WTC11 (cell line): ENCODE data around the gene HMX1. TPM values are rescaled to one million over a fixed set of nuclear protein-coding genes. Genes with fewer than 3 reads are reported as not detected.

Experiments
- ATAC-seq: fragments of 200-7000 bp; cut with Tn5 transposase; 2 replicates; pipeline ENCODE4 v1.10.0; 2021; ENCODE audit warnings: mild to moderate bottlenecking, moderate library complexity
- CTCF ChIA-PET: fragments of 300-600 bp; sonication (Branson Sonifier 250); formaldehyde crosslinking; loops from one replicate; lab custom pipeline; 2021; ENCODE audit warnings: antibody characterized with exemption; lab: Charles Lee
- POLR2A ChIA-PET: fragments of 350-600 bp; sonication (Branson Sonifier 250); formaldehyde crosslinking; loops from one replicate; lab custom pipeline; 2021; ENCODE audit warnings: antibody characterized with exemption; lab: Charles Lee
- DNase-seq: peaks from one replicate; pipeline ENCODE4 v3.0.0; 2021; ENCODE audit warnings: low spot score
- H3K27ac Mint-ChIP-seq: 2 replicates; pipeline ENCODE4 v1.8.0; 2021; ENCODE audit warnings: mixed read lengths
- H3K27me3 Mint-ChIP-seq: 2 replicates; pipeline ENCODE4 v1.8.0; 2021; ENCODE audit warnings: low read depth, mild to moderate bottlenecking, moderate library complexity, mixed read lengths
- H3K36me3 Mint-ChIP-seq: 2 replicates; pipeline ENCODE4 v1.8.0; 2021; ENCODE audit warnings: mixed read lengths
- H3K4me1 Mint-ChIP-seq: 2 replicates; pipeline ENCODE4 v1.8.0; 2022; ENCODE audit warnings: mixed read lengths
- H3K4me3 Mint-ChIP-seq: 2 replicates; pipeline ENCODE4 v1.8.0; 2021; ENCODE audit warnings: mild to moderate bottlenecking, moderate library complexity, mixed read lengths
- H3K9me3 Mint-ChIP-seq: 2 replicates; pipeline ENCODE4 v1.8.0; 2021; ENCODE audit warnings: mixed read lengths
- ESRRA ChIP-seq: sonication (generic); formaldehyde crosslinking; IDR thresholded peaks from 2 replicates; pipeline ENCODE4 v1.8.1; 2022; ENCODE audit warnings: mild to moderate bottlenecking, missing genetic modification reagents, borderline replicate concordance
- GRHL2 ChIP-seq: fragments of 250-450 bp; sonication (Bioruptor Pico); IDR thresholded peaks from 2 replicates; pipeline ENCODE4 v1.8.0; 2022; ENCODE audit warnings: mild to moderate bottlenecking, moderate library complexity; ENCODE audit not compliant: insufficient replicate concordance, severe bottlenecking
- NFYB ChIP-seq: sonication (generic); formaldehyde crosslinking; conservative IDR thresholded peaks from 2 replicates; pipeline ENCODE4 v1.8.0; 2022; ENCODE audit warnings: low read depth, missing genetic modification reagents
- SOX15 ChIP-seq: fragments of 250-450 bp; sonication (Bioruptor Pico); IDR thresholded peaks from 2 replicates; pipeline ENCODE4 v1.9.0; 2021; ENCODE audit warnings: mild to moderate bottlenecking
- TCF7 ChIP-seq: sonication (generic); formaldehyde crosslinking; IDR thresholded peaks from 2 replicates; pipeline ENCODE4 v1.8.0; 2022; ENCODE audit warnings: mild to moderate bottlenecking, low read depth, missing genetic modification reagents, moderate library complexity
- TEAD4 ChIP-seq: sonication (generic); formaldehyde crosslinking; IDR thresholded peaks from 2 replicates; pipeline ENCODE4 v1.8.0; 2022; ENCODE audit warnings: mild to moderate bottlenecking, missing genetic modification reagents
- ZBTB21 ChIP-seq: sonication (generic); formaldehyde crosslinking; IDR thresholded peaks from 2 replicates; pipeline ENCODE4 v1.8.1; 2023; ENCODE audit warnings: mild to moderate bottlenecking, missing genetic modification reagents, borderline replicate concordance
- ZNF423 ChIP-seq: fragments of 250-450 bp; sonication (Bioruptor Pico); IDR thresholded peaks from 2 replicates; pipeline ENCODE4 v2.1.2; 2022; ENCODE audit warnings: mild to moderate bottlenecking, moderate library complexity
- total RNA-seq: library from RNA; stranded (reverse); gene quantifications from 3 replicates; pipeline ENCODE4 v1.2.3, GENCODE V29; 2021
- TF ChIP-seq, protein P1 (sequence below): sonication (generic); formaldehyde crosslinking; conservative IDR thresholded peaks from 2 replicates; pipeline ENCODE4 v1.8.1; 2022; ENCODE audit warnings: mild to moderate bottlenecking, missing genetic modification reagents
- TF ChIP-seq, protein P2 (sequence below): sonication (generic); formaldehyde crosslinking; IDR thresholded peaks from 2 replicates; pipeline ENCODE4 v1.8.0; 2022; ENCODE audit warnings: mild to moderate bottlenecking, missing genetic modification reagents
- TF ChIP-seq, protein P3 (sequence below): sonication (generic); formaldehyde crosslinking; IDR thresholded peaks from 2 replicates; pipeline ENCODE4 v1.8.1; 2023; ENCODE audit warnings: mild to moderate bottlenecking, missing genetic modification reagents, moderate library complexity
- TF ChIP-seq, protein P4 (sequence below): fragments of 250-450 bp; sonication (Bioruptor Pico); conservative IDR thresholded peaks from 2 replicates; pipeline ENCODE4 v1.9.0; 2021; ENCODE audit warnings: mild to moderate bottlenecking
- TF ChIP-seq, protein P5 (sequence below): fragments of 200-600 bp; IDR thresholded peaks from 2 replicates; pipeline ENCODE4 v1.8.0; 2022; ENCODE audit warnings: antibody characterized with exemption
- TF ChIP-seq, protein P6 (sequence below): sonication (generic); formaldehyde crosslinking; IDR thresholded peaks from 2 replicates; pipeline ENCODE4 v1.8.0; 2023; ENCODE audit warnings: missing genetic modification reagents
- TF ChIP-seq, protein P7 (sequence below): sonication (generic); formaldehyde crosslinking; IDR thresholded peaks from 2 replicates; pipeline ENCODE4 v1.8.0; 2022; ENCODE audit warnings: mild to moderate bottlenecking, missing genetic modification reagents
- TF ChIP-seq, protein P8 (sequence below): sonication (generic); formaldehyde crosslinking; IDR thresholded peaks from 2 replicates; pipeline ENCODE4 v1.8.1; 2023; ENCODE audit warnings: mild to moderate bottlenecking, moderate library complexity, missing genetic modification reagents

Gene HMX1
- total RNA-seq, 1 experiment from 2014 or later, result 10.0 TPM

DNA sequence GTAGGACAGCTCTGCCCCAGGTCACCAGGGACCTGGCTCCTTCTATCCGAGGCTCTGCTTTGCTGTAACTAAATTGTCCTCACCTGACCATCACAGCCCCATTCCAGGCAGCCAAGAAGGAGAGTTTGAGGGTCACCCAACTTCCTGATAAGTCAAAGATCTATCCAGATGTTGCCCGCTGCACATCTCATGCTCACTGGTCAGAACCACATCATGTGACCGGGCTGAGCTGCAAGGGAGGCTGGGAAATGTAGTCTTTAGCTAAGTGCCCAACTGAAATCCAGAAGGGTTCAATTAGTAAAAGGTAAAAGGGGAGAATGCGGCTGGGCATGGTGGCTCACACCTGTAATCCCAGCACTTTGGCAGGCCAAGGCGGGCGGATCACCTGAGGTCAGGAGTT, 18.4 kb downstream of the HMX1 start:
- Mint-ChIP-seq H3K9me3 (no peaks in the 10 kb centered on the region), H3K27me3 (peaks cover 70% of the 10 kb centered on the region), H3K4me1 (peaks cover 26% of the 10 kb centered on the region), H3K36me3 (no peaks in the 10 kb centered on the region), H3K27ac (no peak overlapping the region), H3K4me3 (no peak overlapping the region)
- TF ChIP-seq, protein P1, sequence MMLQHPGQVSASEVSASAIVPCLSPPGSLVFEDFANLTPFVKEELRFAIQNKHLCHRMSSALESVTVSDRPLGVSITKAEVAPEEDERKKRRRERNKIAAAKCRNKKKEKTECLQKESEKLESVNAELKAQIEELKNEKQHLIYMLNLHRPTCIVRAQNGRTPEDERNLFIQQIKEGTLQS, result no peak
- TF ChIP-seq, protein P2, sequence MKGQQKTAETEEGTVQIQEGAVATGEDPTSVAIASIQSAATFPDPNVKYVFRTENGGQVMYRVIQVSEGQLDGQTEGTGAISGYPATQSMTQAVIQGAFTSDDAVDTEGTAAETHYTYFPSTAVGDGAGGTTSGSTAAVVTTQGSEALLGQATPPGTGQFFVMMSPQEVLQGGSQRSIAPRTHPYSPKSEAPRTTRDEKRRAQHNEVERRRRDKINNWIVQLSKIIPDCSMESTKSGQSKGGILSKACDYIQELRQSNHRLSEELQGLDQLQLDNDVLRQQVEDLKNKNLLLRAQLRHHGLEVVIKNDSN, result peak; percentile 91
- TF ChIP-seq NFYB (CRISPR knock-in tag), result peak; percentile 69
- TF ChIP-seq, protein P3, sequence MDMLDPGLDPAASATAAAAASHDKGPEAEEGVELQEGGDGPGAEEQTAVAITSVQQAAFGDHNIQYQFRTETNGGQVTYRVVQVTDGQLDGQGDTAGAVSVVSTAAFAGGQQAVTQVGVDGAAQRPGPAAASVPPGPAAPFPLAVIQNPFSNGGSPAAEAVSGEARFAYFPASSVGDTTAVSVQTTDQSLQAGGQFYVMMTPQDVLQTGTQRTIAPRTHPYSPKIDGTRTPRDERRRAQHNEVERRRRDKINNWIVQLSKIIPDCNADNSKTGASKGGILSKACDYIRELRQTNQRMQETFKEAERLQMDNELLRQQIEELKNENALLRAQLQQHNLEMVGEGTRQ (CRISPR knock-in tag), result peak; percentile 93
- ChIA-PET POLR2A (no interaction called here), CTCF (interaction anchor here (0.6 to 7.6 kb wide), 9 partner anchors 13 to 246 kb away, joined by 3 to 97 read pairs (median 5); no protein-coding TSS in a partner anchor)
- ATAC-seq (no peak), DNase-seq (no peak)

DNA sequence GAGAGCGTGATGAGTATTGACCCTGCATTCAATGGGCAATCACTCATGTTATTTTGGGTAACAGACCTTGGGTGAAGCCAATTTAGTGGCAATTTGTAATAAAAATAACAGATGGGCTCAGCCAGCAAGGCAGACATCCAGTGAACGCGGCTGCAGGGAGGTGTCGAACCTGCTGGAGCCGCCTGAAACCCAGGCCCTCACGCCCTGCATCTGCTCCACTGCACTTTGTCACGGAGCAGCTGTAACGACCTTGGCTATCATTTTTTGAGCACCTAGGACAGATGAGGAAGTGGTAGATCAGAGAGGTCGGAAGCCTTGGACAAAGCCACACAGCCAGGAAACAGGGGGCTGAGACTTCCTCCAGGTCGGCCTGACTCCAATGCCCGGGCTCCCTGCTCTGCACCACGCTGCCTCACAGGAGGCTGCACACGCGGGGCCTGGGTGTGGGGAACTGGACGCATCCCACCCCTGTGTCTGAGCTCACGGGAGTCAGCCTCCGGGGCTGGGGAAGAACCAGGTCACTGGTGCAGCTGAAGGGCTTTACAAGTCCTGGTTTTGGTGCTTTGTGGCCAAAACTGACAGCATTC, 19.4 kb downstream of the HMX1 start:
- Mint-ChIP-seq H3K36me3 (no peaks in the 10 kb centered on the region), H3K27me3 (peaks cover 60% of the 10 kb centered on the region), H3K27ac (no peak overlapping the region), H3K4me3 (no peak overlapping the region), H3K9me3 (no peaks in the 10 kb centered on the region), H3K4me1 (peaks cover 26% of the 10 kb centered on the region)
- CTCF ChIA-PET, result interaction anchor here (1.4 kb wide), 1 partner anchor 39 kb away, joined by 6 read pairs; no protein-coding TSS in a partner anchor
- no peak for TF ChIP-seq GRHL2 (CRISPR knock-in tag)
- TF ChIP-seq SOX15 (CRISPR knock-in tag), result no peak
- no peak for TF ChIP-seq ZBTB21
- TF ChIP-seq, protein P4, sequence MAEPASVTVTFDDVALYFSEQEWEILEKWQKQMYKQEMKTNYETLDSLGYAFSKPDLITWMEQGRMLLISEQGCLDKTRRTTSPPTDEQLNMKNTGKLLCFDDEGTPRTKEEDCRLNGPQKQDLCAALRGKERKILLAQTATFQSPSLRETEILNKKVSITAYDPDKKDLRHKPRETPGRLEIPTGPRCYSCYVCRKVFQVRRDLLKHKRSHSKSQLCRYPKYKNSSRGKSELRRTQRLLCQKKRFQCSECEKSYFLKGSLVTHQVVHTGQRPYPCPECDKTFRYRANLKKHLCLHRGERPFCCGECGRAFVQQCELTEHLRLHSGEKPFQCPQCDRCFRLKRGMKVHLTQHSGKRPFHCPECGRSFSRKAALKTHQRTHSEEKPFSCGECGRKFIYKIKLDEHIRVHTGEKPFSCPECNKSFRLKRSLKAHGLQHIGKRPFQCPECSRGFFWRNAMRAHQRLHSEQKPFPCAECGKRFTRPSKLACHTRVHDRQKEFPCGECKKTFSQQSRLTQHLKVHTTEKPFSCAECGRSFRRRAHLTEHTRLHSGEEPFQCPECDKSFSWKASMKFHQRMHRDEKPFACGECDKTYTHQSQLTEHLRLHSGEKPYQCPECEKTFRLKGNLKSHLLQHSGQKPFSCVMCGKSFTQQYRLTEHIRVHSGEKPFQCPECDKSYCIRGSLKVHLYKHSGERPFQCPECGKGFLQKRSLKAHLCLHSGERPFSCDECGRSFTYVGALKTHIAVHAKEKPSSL, result no peak
- TF ChIP-seq ZNF423 (CRISPR knock-in tag), result no peak
- TF ChIP-seq TEAD4 (CRISPR knock-in tag), result no peak
- TF ChIP-seq, protein P1, result no peak
- TF ChIP-seq, protein P5, sequence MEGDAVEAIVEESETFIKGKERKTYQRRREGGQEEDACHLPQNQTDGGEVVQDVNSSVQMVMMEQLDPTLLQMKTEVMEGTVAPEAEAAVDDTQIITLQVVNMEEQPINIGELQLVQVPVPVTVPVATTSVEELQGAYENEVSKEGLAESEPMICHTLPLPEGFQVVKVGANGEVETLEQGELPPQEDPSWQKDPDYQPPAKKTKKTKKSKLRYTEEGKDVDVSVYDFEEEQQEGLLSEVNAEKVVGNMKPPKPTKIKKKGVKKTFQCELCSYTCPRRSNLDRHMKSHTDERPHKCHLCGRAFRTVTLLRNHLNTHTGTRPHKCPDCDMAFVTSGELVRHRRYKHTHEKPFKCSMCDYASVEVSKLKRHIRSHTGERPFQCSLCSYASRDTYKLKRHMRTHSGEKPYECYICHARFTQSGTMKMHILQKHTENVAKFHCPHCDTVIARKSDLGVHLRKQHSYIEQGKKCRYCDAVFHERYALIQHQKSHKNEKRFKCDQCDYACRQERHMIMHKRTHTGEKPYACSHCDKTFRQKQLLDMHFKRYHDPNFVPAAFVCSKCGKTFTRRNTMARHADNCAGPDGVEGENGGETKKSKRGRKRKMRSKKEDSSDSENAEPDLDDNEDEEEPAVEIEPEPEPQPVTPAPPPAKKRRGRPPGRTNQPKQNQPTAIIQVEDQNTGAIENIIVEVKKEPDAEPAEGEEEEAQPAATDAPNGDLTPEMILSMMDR, result no peak
- TF ChIP-seq, protein P6, sequence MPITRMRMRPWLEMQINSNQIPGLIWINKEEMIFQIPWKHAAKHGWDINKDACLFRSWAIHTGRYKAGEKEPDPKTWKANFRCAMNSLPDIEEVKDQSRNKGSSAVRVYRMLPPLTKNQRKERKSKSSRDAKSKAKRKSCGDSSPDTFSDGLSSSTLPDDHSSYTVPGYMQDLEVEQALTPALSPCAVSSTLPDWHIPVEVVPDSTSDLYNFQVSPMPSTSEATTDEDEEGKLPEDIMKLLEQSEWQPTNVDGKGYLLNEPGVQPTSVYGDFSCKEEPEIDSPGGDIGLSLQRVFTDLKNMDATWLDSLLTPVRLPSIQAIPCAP (CRISPR knock-in tag), result no peak
- no peak for TF ChIP-seq ESRRA (CRISPR knock-in tag)
- TF ChIP-seq, protein P7, sequence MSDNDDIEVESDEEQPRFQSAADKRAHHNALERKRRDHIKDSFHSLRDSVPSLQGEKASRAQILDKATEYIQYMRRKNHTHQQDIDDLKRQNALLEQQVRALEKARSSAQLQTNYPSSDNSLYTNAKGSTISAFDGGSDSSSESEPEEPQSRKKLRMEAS (CRISPR knock-in tag), result no peak
- TF ChIP-seq, protein P2, result no peak
- TF ChIP-seq TCF7, result no peak
- TF ChIP-seq, protein P8, sequence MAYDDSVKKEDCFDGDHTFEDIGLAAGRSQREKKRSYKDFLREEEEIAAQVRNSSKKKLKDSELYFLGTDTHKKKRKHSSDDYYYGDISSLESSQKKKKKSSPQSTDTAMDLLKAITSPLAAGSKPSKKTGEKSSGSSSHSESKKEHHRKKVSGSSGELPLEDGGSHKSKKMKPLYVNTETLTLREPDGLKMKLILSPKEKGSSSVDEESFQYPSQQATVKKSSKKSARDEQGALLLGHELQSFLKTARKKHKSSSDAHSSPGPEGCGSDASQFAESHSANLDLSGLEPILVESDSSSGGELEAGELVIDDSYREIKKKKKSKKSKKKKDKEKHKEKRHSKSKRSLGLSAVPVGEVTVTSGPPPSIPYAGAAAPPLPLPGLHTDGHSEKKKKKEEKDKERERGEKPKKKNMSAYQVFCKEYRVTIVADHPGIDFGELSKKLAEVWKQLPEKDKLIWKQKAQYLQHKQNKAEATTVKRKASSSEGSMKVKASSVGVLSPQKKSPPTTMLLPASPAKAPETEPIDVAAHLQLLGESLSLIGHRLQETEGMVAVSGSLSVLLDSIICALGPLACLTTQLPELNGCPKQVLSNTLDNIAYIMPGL (CRISPR knock-in tag), result no peak
- no peak for ATAC-seq
- POLR2A ChIA-PET, result no interaction called here
- no peak for DNase-seq
